GM12891 (cell line): ENCODE data around the gene COX6A1.

Source experiments
- DNase-seq: peaks from one replicate; pipeline ENCODE4 v3.0.0; 2011; ENCODE audit warnings: low spot score; ENCODE audit not compliant: insufficient read length
- FAIRE-seq: peaks from 2 replicates; lab custom pipeline; 2011; peaks lifted over from hg19 to GRCh38; lab: Jason Lieb, UNC
- POLR2AphosphoS5 ChIP-seq: IDR thresholded peaks from 2 replicates; pipeline ENCODE4 v1.6.1; 2011; ENCODE audit warnings: low read depth, low read length, control low read depth

The COX6A1 gene

DNA sequence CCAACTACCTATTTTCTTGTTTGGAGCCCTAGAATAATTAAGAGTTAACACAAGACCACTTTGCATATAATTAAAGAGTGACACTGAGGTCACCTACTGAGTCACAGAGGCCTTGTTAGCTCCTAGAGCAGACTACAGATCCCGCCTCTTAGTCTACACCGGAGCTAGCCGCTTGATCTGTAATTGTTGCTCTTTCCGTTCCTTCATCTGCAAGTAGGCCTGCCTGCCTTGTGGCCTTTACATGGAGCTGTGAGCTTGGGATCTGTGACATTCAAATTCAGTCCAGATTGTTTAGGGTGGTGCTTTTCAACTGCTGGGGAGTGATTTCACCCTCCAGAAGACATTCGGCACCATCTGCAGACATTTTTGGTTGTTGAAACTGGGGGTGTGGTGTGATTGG lies 52.4 kb downstream of the COX6A1 start:
- DNase-seq (no peak), FAIRE-seq (no peak)
- no peak for TF ChIP-seq POLR2AphosphoS5
